Measurements from ENCODE around the gene NRXN3. TPM values are rescaled to one million over a fixed set of nuclear protein-coding genes. Genes with fewer than 3 reads are reported as not detected.

NRXN3 gene
- polyA plus RNA-seq, 1 donor from 2014 or later = 110 TPM

DNA sequence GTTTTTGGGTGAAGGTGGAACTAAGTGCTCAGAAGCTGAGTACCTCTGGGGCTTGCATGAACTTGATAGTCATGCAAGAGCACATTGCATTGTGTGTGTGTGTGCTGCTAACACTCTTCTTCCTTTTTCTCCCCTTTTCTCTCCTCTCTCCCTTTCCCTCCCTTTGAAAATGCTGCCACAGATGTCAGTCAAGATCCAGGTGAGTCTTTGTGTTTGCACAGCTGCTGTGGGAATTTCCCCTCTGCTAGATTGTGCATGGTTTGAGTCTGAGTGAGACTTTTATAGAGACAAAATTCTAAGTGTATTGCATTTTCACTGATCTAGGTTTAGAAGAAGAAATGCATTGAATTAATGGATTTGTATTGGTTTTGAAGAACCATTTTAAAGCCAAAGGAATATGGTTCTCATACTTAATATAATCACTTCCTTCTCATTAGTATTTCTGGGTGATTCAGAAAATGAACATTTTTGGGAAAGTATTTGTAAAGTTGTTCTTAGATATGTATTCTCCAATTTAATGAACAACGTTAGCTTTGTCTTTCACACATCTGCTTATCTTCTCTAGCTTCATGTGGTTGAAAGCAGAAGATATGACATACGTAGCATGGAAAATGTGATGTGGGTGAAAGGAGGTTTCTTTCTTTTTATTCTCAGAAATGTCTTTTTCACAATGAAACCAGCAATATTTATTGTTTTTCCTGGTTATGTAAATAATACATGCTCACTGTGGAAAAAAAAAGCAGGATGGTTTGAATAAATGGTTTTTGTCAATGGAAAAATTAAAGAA lies 108.5 kb downstream of the NRXN3 start:
- TF ChIP-seq POLR2AphosphoS5 (IDR thresholded peaks at IDR 0.05) (peak; percentile 50), MXI1 (conservative IDR thresholded peaks at IDR 0.05; ENCODE audit: poor library complexity, severe bottlenecking) (peak; percentile 14), EP300 (conservative IDR thresholded peaks at IDR 0.05; ENCODE audit: poor library complexity, severe bottlenecking) (peak; percentile 27), TAF1 (IDR thresholded peaks at IDR 0.05; ENCODE audit: low read depth) (no peak), RAD21 (conservative IDR thresholded peaks at IDR 0.05) (peak; percentile 33)
- TF ChIP-seq, protein P1, sequence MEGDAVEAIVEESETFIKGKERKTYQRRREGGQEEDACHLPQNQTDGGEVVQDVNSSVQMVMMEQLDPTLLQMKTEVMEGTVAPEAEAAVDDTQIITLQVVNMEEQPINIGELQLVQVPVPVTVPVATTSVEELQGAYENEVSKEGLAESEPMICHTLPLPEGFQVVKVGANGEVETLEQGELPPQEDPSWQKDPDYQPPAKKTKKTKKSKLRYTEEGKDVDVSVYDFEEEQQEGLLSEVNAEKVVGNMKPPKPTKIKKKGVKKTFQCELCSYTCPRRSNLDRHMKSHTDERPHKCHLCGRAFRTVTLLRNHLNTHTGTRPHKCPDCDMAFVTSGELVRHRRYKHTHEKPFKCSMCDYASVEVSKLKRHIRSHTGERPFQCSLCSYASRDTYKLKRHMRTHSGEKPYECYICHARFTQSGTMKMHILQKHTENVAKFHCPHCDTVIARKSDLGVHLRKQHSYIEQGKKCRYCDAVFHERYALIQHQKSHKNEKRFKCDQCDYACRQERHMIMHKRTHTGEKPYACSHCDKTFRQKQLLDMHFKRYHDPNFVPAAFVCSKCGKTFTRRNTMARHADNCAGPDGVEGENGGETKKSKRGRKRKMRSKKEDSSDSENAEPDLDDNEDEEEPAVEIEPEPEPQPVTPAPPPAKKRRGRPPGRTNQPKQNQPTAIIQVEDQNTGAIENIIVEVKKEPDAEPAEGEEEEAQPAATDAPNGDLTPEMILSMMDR (IDR thresholded peaks at IDR 0.05; ENCODE audit: poor library complexity, severe bottlenecking) = no peak
- H2AFZ ChIP-seq (ENCODE audit: low read depth, low read length) = no peak overlapping the region
- no peaks in the 10 kb centered on the region for H3K27me3 ChIP-seq (ENCODE audit: insufficient read depth, low read depth, low read length)
- peak overlapping the region; percentile 39 for H3K27ac ChIP-seq (ENCODE audit: low read length)
- H3K4me2 ChIP-seq (ENCODE audit: low read length) = no peak overlapping the region
- H3K36me3 ChIP-seq (ENCODE audit: insufficient read depth, low read length) = no peaks in the 10 kb centered on the region
- H3F3A ChIP-seq (ENCODE audit: insufficient read depth, low read length, poor library complexity, severe bottlenecking) = no peaks in the 10 kb centered on the region
- H4K20me1 ChIP-seq (ENCODE audit: insufficient read depth) = no peaks in the 10 kb centered on the region
- H3K9me2 ChIP-seq (ENCODE audit: insufficient read depth, low read length) = no peaks in the 10 kb centered on the region
- H3K79me2 ChIP-seq (replicated peaks; ENCODE audit: insufficient read depth, low read length) = peaks cover 10% of the 10 kb centered on the region
- H3K9me3 ChIP-seq (ENCODE audit: low read length) = no peaks in the 10 kb centered on the region
- no peak overlapping the region for H3K9ac ChIP-seq (ENCODE audit: low read length)
- peak overlapping the region; percentile 5 for H3K4me3 ChIP-seq (ENCODE audit: low read length)

DNA sequence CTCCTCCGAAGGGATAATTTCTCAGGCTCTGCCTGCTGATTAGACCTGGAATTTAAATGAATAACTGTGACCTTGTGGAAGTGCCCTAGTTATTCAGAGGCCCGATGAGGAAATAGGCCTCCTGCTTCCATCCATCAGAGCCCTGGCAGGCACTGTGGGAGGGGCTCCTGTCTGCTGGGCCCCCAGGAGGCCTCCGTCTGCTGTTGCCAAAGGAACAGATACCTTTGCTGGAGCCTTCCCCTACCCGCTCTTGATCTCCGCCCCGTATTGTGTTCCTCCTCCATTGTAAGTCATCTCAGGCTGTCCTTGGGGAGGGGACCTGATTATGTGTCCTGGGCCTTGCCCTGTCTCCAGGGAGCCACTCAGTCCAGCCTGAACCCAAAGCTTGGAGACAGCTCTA lies 112.3 kb downstream of the NRXN3 start:
- Histone ChIP-seq H2AFZ (ENCODE audit: low read depth, low read length) (no peak overlapping the region), H3K4me3 (ENCODE audit: low read length) (peak overlapping the region; percentile 30), H3K9me2 (ENCODE audit: insufficient read depth, low read length) (no peaks in the 10 kb centered on the region), H3K27ac (ENCODE audit: low read length) (peak overlapping the region; percentile 60), H4K20me1 (ENCODE audit: insufficient read depth) (no peaks in the 10 kb centered on the region), H3K9ac (ENCODE audit: low read length) (no peak overlapping the region), H3K4me2 (ENCODE audit: low read length) (no peak overlapping the region), H3K79me2 (replicated peaks; ENCODE audit: insufficient read depth, low read length) (peaks cover 6% of the 10 kb centered on the region), H3F3A (ENCODE audit: insufficient read depth, low read length, poor library complexity, severe bottlenecking) (no peaks in the 10 kb centered on the region), H3K36me3 (ENCODE audit: insufficient read depth, low read length) (no peaks in the 10 kb centered on the region), H3K27me3 (ENCODE audit: insufficient read depth, low read depth, low read length) (no peaks in the 10 kb centered on the region), H3K9me3 (ENCODE audit: low read length) (no peaks in the 10 kb centered on the region)
- TF ChIP-seq MXI1 (conservative IDR thresholded peaks at IDR 0.05; ENCODE audit: poor library complexity, severe bottlenecking) (no peak), EZH2 (IDR thresholded peaks at IDR 0.05; ENCODE audit: borderline replicate concordance, insufficient read depth, low read length, poor library complexity, severe bottlenecking) (no peak), RAD21 (conservative IDR thresholded peaks at IDR 0.05) (no peak), EP300 (conservative IDR thresholded peaks at IDR 0.05; ENCODE audit: poor library complexity, severe bottlenecking) (no peak), SMC3 (conservative IDR thresholded peaks at IDR 0.05; ENCODE audit: poor library complexity) (no peak), POLR2AphosphoS5 (IDR thresholded peaks at IDR 0.05) (no peak), TAF1 (IDR thresholded peaks at IDR 0.05; ENCODE audit: low read depth) (no peak)
- TF ChIP-seq, protein P1 (IDR thresholded peaks at IDR 0.05; ENCODE audit: poor library complexity, severe bottlenecking) = no peak
- TF ChIP-seq, protein P2, sequence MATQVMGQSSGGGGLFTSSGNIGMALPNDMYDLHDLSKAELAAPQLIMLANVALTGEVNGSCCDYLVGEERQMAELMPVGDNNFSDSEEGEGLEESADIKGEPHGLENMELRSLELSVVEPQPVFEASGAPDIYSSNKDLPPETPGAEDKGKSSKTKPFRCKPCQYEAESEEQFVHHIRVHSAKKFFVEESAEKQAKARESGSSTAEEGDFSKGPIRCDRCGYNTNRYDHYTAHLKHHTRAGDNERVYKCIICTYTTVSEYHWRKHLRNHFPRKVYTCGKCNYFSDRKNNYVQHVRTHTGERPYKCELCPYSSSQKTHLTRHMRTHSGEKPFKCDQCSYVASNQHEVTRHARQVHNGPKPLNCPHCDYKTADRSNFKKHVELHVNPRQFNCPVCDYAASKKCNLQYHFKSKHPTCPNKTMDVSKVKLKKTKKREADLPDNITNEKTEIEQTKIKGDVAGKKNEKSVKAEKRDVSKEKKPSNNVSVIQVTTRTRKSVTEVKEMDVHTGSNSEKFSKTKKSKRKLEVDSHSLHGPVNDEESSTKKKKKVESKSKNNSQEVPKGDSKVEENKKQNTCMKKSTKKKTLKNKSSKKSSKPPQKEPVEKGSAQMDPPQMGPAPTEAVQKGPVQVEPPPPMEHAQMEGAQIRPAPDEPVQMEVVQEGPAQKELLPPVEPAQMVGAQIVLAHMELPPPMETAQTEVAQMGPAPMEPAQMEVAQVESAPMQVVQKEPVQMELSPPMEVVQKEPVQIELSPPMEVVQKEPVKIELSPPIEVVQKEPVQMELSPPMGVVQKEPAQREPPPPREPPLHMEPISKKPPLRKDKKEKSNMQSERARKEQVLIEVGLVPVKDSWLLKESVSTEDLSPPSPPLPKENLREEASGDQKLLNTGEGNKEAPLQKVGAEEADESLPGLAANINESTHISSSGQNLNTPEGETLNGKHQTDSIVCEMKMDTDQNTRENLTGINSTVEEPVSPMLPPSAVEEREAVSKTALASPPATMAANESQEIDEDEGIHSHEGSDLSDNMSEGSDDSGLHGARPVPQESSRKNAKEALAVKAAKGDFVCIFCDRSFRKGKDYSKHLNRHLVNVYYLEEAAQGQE (IDR thresholded peaks at IDR 0.05; ENCODE audit: borderline replicate concordance) = no peak
